OCI-LY1 (cell line): ENCODE data around the gene SLC30A3.

ENCODE experiments used
- CTCF ChIP-seq: fragments of 200-600 bp; sonication (generic), shearing (Covaris generic); IDR thresholded peaks from 2 replicates; pipeline ENCODE4 v1.5.1; 2017; ENCODE audit warnings: mild to moderate bottlenecking, antibody characterized with exemption, low read length, moderate library complexity, mixed read lengths
- EZH2 ChIP-seq: fragments of 200-600 bp; sonication (generic), shearing (Covaris generic); IDR thresholded peaks from 2 replicates; pipeline ENCODE4 v1.8.0; 2017; ENCODE audit warnings: borderline replicate concordance, mixed run types, mild to moderate bottlenecking, antibody characterized with exemption, low read length, moderate library complexity, mixed read lengths

DNA sequence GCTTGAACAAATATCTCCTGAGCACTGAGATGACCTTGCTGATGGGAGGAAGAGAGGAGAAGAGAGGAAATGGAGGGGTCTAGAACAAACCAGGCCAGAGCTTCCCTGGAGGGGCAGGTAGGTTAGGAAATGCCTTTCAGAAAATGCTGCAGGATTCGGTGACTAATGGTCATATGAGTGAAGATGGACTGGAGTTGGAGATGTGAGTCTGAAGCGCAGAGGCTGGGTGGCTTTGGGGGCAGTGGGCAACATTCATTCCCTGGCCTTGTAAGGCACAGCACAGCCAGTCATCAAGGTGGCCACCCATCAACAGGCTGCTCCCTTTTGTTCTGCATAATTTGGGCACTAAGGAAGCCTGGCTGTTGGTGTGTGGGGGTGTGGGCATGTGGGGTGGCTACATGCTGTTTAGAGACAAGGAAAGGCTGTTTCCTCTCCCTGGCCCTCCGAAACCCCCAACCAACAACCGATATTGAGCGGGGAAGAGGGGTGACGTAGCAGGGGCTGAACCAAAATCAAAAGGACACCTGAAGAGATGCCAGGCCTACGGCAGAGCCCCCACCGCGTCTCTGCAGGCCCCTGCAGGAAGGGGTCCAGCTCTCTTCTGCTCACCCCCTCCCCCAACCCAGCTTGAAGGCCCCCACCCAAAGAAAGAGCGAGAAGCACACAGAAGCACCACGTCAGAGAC, 1.5 kb downstream of the SLC30A3 start:
- TF ChIP-seq CTCF (no peak), EZH2 (no peak)
